Activated CD8-positive, alpha-beta memory T cell treated with anti-CD3 and anti-CD28 coated beads for 48 hours (primary cell): ENCODE data around the gene CFAP61.
A peak's percentile ranks its signal among the peaks of the same experiment; 100 is the strongest.

Experiments
- DNase-seq, 3 experiments: peaks; one replicate each; pipeline ENCODE4 v3.0.0-alpha.2; 2020; ENCODE audit warnings: low read depth in 2 of 3, low spot score in 2 of 3

CFAP61 gene

GRCh38 chr20:20359628-20360027, 307.3 kb downstream of the CFAP61 start:
- DNase-seq, result no peak

- no peak for DNase-seq
These were observed 308.1 kb downstream of the CFAP61 start for GRCh38 chr20:20360464-20360863.

- DNase-seq, result no peak
These were observed 310.6 kb downstream of the CFAP61 start for GRCh38 chr20:20362774-20363433.

- no peak for DNase-seq
These were observed 311.1 kb downstream of the CFAP61 start for GRCh38 chr20:20363434-20363798.

- peak in 1 of 3 experiments; percentile 7 for DNase-seq
These were observed 311.7 kb downstream of the CFAP61 start for GRCh38 chr20:20363799-20364592.

- DNase-seq, result no peak
These were observed 312.5 kb downstream of the CFAP61 start for GRCh38 chr20:20364593-20365479.

GRCh38 chr20:20365480-20366161, 313.3 kb downstream of the CFAP61 start:
- no peak for DNase-seq

GRCh38 chr20:20366551-20366875, 314.2 kb downstream of the CFAP61 start:
- no peak for DNase-seq

- no peak for DNase-seq
These were observed 314.7 kb downstream of the CFAP61 start for GRCh38 chr20:20366876-20367574.

GRCh38 chr20:20367575-20368417, 315.5 kb downstream of the CFAP61 start, which contains the start of gene INSM1:
INSM1 (plus strand) TSS chr20:20368104; CDS start chr20:20368268, 164 bp downstream.
- peak in 1 of 3 experiments; percentile 6 for DNase-seq

- peak in 1 of 3 experiments; percentile 13 for DNase-seq
These were observed 316.3 kb downstream of the CFAP61 start for GRCh38 chr20:20368418-20369249.

- DNase-seq, result peak in 1 of 3 experiments; percentile 11
These were observed 317.1 kb downstream of the CFAP61 start for GRCh38 chr20:20369250-20370093.

- DNase-seq, result no peak
These were observed 317.8 kb downstream of the CFAP61 start for GRCh38 chr20:20370094-20370575.

GRCh38 chr20:20371083-20371482, 318.8 kb downstream of the CFAP61 start:
- no peak for DNase-seq

- no peak for DNase-seq
These were observed 319.3 kb downstream of the CFAP61 start for GRCh38 chr20:20371681-20372080.

GRCh38 chr20:20373091-20373571, 320.8 kb downstream of the CFAP61 start:
- DNase-seq, result no peak

- no peak for DNase-seq
These were observed 323.5 kb downstream of the CFAP61 start for GRCh38 chr20:20375862-20376261.
